Measurements from ENCODE around the gene DENND10.
"Not testable (repeated sequence)": the region's sequence is repeated elsewhere in the genome, so short reads cannot be mapped to it uniquely, and the experiment has no call there.

The DENND10 gene

GRCh38 chr10:119100434-119101238 is 3.3 kb upstream of the DENND10 start:
- no peak for DNase-seq

GRCh38 chr10:119101366-119102098 is 2.4 kb upstream of the DENND10 start:
- no peak for DNase-seq

DNA sequence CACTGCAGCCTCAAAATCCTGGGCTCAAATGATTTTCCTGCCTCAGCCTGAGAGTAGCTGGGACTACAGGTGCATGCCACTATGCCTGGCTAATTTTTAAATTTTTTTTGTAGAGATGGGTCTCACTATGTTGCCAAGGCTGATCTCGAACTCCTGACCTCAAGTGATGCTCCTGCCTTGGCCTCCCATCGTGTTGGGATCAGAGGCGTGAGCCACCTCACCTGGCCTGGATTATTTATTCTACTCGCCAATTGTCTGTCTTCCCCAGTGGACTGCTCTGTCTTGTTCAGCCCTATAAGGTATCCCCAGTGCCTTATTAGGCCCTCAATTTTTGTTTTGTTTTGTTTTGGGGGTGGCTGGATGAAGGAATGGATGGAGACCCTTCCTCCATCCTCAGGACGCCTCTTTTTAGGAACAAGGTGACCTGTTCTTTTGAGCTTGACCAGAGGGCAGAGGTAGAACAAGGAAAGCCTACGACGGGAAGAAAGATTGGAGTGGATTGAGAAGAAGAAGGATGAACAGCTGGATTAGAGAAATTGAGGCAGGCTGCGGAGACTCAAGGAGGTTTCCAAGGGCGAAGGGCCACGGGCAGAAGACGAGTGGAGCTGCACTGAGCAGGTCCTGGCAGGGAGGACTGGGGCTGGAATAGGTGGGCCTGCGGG is 541 bp upstream of the DENND10 start:
- peak; percentile 24 for DNase-seq

DNA sequence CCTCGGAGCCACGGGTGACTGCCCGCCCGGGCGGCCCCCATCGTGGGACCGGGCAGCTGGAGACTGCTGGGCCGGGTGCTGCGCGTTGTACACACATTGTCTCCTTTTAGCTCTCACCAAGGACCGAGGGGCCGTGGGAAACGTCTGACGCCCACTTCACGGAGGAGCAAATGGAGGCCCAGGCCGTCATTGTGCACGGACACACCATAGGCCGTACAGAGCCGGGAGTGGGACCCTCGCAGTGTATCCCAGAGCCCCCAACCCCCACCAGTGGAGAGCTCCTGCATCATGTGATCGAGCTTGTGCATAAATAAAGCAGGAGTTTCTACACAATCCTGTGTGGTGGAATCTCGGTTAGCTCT is 722 bp downstream of the DENND10 start:
- DNase-seq: no peak

- no peak for DNase-seq
Observed at GRCh38 chr10:119105155-119105554, 1.2 kb downstream of the DENND10 start.

DNA sequence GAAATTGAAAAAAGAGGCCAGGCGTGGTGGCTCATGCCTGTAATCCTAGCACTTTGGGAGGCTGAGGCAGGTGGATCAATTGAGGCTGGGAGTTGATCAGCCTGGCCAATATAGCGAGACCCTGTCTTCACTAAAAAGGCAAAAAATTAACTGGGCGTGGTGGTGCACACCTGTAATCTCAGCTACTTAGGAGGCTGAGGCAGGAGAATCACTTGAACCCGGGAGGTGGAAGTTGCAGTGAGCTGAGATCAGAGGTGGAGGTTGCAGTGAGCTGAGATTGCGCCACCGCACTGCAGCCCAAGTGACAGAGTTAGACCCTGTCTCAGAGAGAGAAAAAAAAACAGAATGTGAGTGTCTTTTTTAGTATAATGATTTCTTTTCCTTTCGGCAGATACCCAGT is 2.0 kb downstream of the DENND10 start:
- not testable (repeated sequence) for DNase-seq

DNA sequence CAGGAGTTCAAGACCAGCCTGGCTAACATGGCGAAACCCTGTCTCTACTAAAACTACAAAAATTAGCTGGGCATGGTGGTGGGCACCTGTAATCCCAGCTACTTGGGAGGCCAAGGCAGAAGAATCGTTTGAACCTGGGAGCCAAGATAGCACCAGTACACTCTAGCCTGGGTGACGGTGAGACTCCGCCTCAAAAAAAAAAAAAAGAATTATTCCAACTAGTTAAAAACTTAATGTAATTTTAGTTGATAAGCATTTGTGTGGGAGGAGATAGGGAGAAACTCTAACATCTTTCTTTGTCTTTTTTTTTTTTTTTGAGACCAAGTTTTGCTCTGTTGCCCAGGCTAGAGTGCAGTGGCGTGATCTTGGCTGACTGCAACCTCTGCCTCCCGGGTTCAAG is 3.2 kb downstream of the DENND10 start:
- DNase-seq: not testable (repeated sequence)

GRCh38 chr10:119107771-119108170 is 3.9 kb downstream of the DENND10 start:
- not testable (repeated sequence) for DNase-seq

- DNase-seq: no peak
Observed at GRCh38 chr10:119112056-119112455, 8.1 kb downstream of the DENND10 start.

GRCh38 chr10:119113751-119114732 is 10.1 kb downstream of the DENND10 start:
- DNase-seq: no peak

DNA sequence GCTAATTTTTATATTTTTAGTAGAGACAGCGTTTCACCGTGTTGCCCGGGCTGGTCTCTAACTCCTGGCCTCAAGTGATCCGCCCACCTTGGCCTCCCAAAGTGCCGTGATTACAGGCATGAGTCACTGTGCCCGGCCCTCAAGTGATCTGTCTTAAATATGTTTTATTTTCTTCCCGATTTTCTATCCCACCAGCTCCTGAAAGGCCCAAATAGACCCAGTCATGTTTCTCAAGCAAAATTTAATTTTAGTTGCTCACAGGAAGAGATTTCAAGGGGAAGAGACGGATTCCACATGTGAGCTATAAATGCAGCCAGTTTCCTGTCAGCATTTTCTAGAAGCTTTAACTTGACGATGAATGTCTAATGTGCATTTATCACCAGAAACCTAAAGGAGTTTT is 12.0 kb downstream of the DENND10 start:
- no peak for DNase-seq

DNA sequence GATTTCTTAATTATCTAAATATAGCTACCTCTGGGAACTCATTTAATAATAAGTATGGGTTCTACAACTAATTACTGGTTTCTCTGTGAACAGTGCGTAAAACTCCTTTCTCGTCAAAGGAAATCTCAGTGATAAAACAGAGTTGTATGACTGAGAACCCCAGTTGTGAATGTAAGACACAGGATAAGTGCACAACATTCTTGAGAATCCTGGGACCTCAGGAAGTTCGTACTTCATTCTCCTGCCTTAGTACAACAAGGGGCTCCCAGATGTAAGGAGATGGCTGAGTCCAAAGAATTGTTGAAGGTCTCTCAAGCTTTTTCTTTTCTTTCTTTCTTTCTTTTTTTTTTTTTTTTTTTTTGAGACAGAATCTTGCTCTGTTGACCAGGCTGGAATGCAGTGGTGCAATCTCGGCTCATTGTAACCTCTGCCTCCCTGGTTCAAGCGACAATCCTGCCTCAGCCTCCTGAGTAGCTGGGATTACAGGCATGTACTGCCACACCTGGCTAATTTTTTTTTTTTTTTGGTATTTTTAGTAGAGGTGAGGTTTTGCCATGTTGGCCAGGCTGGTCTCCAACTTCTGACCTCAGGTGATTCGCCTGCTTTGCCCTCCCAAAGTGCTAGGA is 12.5 kb downstream of the DENND10 start:
- no peak for DNase-seq

DNA sequence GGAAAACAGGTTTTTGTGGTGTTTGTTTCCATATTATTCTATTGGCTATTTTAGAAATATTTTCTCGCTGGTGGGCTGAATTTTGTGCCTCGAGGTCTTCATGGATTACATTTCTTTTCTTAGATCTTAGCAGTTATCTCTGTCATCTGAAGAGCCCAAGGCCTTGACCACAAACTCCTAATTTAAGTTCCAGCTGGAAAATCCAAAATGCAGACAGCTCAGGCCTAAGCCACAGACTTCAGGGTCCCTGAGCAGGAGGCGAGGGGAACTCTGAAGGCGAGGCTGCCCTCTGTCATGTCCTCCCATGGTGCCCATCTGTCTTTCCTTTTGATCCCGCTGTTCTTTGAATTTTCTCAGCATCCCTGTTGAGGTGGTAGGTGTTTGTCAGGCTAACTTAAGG is 14.3 kb downstream of the DENND10 start:
- no peak for DNase-seq

DNA sequence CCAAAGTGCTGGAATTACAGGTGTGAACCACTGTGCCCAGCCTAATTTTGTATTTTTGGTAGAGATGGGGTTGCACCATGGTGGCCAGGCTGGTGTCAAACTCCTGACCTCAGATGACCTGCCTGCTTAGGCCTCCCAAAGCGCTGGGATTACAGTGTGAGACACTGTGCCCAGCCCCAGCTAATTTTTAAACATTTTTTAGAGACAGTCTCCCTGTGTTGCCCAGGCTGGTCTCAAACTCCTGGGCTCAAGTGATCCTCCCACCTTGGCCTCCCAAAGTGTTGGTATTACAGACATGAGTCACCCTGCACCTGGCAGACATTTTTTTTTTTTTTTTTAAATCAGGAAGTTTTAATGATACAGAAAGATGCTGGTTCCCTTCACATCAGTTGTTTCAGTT is 15.5 kb downstream of the DENND10 start:
- no peak for DNase-seq

GRCh38 chr10:119120413-119120867 is 16.5 kb downstream of the DENND10 start:
- DNase-seq: no peak

- DNase-seq: no peak
Observed at GRCh38 chr10:119120875-119121274, 17.0 kb downstream of the DENND10 start.

DNA sequence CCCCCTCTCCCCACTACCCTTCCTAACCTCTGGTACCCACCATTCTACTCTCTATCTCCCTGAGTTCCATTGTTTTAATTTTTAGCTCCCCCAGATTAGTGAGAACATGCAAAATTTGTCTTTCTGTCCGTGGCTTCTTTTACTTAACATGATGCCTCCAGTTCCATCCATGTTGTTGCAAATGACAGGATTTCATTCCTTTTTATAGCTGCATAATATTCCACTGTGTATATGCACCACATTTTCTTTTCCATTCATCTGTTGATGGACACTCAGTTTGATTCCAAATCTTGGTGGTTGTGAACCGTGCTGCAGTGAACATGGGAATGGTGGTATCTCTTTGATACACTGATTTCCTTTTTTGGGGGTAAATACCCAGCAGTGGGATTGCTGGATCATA is 22.0 kb downstream of the DENND10 start:
- DNase-seq: no peak

- no peak for DNase-seq
Observed at GRCh38 chr10:119129721-119130120, 25.8 kb downstream of the DENND10 start.

DNA sequence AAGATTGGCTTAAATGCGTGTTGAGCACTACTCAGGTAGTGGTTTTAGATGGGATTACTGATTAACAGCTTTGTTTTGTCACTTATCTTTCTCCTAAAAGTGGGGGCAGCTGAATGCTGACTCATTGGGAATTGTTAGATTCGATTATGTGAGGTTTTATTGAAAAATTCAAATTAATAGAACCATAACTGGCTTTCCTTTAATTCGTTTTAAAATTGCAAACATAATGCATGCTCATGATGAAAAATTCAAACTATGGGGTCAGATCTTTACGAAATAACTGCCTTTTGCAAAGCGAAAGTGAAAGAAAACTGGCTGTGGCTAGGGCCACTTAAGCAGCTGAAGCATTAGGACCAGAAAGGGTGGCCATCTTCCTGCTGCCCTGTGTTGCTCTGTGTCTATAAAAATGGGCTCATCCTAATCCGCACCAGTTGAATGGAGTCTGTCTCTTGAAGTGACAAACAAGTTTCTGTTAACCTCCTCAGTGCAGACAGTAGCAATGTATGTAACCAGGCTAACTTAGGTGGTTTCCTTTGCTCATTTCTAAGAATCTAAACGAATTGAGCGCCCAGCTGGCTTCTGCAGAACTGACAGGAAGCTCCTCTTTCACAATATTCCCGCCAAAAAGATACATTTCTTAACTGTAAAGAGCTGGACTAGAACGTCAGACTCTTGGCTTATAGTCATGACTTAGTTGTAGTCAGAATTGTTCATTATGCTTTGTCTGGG is 27.8 kb downstream of the DENND10 start:
- DNase-seq: peak; percentile 29

DNA sequence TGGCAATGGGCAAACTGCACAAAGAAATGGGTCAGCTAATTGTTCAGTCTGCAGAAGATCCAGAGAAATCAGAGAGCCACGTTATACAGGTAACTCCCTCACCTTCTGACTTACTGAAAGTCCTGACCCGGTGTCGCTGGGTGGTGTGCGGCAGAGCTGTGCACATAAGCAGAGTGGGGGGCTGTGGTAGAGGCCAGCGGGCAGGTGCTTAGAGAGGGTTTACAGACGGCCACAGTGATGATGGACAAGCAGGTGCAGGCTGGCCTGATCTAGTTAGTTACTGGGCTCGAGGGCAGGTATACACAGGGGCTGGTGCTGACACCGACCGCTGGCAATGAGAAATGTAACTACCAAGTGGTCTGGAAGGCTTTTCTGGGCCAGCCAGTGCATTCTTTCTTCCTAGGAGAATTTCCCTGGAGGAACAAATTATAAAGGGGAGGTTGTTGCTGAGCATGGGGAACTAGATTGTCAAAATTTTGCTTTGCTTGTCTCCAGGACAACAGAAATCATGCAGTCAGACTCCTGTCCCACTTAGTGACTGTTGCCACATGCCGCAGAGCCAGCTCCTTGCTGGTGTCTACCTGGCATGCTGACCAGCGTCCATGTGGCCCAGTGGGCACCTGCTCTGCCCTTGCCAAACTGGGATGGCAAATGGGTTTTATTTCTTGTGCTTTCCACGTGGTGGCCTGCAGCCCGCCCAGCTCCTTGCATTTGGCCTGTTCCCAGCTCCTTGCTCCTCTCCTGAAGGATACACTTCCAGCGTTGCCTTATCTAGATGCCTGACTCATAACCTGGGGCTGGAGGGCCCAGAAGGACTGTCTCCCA is 28.8 kb downstream of the DENND10 start:
- no peak for DNase-seq

Measured in activated T-cell treated with anti-CD3 and anti-CD28 coated beads, Interleukin-2, amount 50 U/mL, for 1 hour (primary cell).